MM.1S (cell line): ENCODE results near the gene IFT27.

Experiments
- CTCF ChIP-seq: fragments of 300-600 bp; sonication (generic); IDR thresholded peaks from 2 replicates; pipeline ENCODE4 v1.5.1; 2016; ENCODE audit warnings: antibody characterized with exemption, low read length, mixed read lengths
- EZH2 ChIP-seq: fragments of 300-600 bp; sonication (generic); optimal IDR thresholded peaks from 2 replicates; pipeline ENCODE3; 2017; ENCODE audit warnings: low read depth, mild to moderate bottlenecking, antibody characterized with exemption, low read length, mixed read lengths

DNA sequence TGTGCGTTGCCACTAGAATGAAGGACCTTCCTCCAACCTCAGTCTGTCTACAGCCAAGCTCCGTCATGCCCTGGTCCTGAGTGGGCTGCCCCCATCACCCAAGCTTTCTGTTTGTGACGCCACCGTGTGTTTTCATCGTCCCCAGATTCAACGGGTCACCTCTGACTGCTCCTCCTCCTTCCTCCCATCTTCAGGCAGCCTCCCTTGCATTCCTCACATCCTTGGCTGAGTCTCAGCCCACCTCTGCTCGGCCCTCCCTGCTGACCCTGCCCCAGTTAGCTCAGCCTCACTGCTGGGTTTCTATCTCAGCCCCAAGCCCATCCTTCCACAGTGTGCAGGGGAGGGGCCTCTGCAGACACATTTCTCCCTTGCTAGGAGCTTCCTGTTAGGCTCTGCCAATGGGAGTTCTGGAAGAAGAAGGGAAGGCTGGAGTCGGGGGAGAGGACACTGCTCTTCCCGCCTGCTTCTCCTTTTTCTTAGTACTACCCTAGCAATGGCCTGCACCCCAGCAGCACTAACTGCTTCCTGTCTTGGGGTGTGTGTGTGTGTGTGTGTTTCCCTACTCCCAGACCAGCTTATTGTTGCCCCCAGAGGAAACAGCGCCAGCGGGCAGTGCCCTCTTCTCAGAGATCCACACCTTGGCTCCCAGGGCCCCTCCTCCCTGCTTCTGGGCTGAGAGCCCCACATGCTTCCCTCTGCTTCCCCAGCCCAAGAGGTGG lies 5.2 kb downstream of the IFT27 start:
- TF ChIP-seq CTCF (no peak), EZH2 (no peak)
